ENCODE results near the gene CYP19A1. TPM values are rescaled to one million over a fixed set of nuclear protein-coding genes. Genes with fewer than 3 reads are reported as not detected.

The CYP19A1 gene
- total RNA-seq, 1 donor from 2014 or later: not detected

GRCh38 chr15:51328926-51329325 lies 9.5 kb downstream of the CYP19A1 start:
- H4K20me1 ChIP-seq (ENCODE audit: low read depth): no peaks in the 10 kb centered on the region
- no peak overlapping the region for H3K4me3 Mint-ChIP-seq
- TF ChIP-seq EZH2 (IDR thresholded peaks at IDR 0.05): no peak
- TF ChIP-seq, protein P1, sequence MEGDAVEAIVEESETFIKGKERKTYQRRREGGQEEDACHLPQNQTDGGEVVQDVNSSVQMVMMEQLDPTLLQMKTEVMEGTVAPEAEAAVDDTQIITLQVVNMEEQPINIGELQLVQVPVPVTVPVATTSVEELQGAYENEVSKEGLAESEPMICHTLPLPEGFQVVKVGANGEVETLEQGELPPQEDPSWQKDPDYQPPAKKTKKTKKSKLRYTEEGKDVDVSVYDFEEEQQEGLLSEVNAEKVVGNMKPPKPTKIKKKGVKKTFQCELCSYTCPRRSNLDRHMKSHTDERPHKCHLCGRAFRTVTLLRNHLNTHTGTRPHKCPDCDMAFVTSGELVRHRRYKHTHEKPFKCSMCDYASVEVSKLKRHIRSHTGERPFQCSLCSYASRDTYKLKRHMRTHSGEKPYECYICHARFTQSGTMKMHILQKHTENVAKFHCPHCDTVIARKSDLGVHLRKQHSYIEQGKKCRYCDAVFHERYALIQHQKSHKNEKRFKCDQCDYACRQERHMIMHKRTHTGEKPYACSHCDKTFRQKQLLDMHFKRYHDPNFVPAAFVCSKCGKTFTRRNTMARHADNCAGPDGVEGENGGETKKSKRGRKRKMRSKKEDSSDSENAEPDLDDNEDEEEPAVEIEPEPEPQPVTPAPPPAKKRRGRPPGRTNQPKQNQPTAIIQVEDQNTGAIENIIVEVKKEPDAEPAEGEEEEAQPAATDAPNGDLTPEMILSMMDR (IDR thresholded peaks at IDR 0.05): no peak
- no peak for TF ChIP-seq EZH2phosphoT487 (IDR thresholded peaks at IDR 0.05)
- H3K27me3 Mint-ChIP-seq (ENCODE audit: insufficient read depth, low read depth): no peaks in the 10 kb centered on the region
- no peaks in the 10 kb centered on the region for H3K4me1 Mint-ChIP-seq
- no peaks in the 10 kb centered on the region for H3K4me1 ChIP-seq
- no peaks in the 10 kb centered on the region for H3K27me3 ChIP-seq
- H3K9me3 ChIP-seq (ENCODE audit: low read depth): no peaks in the 10 kb centered on the region
- no peak overlapping the region for H3K4me3 ChIP-seq
- no peaks in the 10 kb centered on the region for H3F3A ChIP-seq (ENCODE audit: low read depth)
- no peak overlapping the region for H2AFZ ChIP-seq (replicated peaks)
- DNase-seq (ENCODE audit: low spot score): no peak
- no peaks in the 10 kb centered on the region for H3K36me3 ChIP-seq
- H3K36me3 Mint-ChIP-seq: no peaks in the 10 kb centered on the region
- H3K27ac ChIP-seq: no peak overlapping the region
- no peak overlapping the region for H3K4me2 ChIP-seq
- H3K79me2 ChIP-seq (ENCODE audit: low read depth): no peaks in the 10 kb centered on the region
- H3K9ac ChIP-seq: no peak overlapping the region
- no peak overlapping the region for H3K27ac Mint-ChIP-seq
- no peaks in the 10 kb centered on the region for H3K9me3 Mint-ChIP-seq

GRCh38 chr15:51327081-51327480 lies 11.3 kb downstream of the CYP19A1 start:
- Histone ChIP-seq H2AFZ (replicated peaks) (no peak overlapping the region), H3K79me2 (ENCODE audit: low read depth) (no peaks in the 10 kb centered on the region), H3K4me2 (no peak overlapping the region), H3K27me3 (no peaks in the 10 kb centered on the region), H3K4me1 (peaks cover 5% of the 10 kb centered on the region), H3K36me3 (no peaks in the 10 kb centered on the region), H3K9ac (no peak overlapping the region), H3K9me3 (ENCODE audit: low read depth) (no peaks in the 10 kb centered on the region), H3F3A (ENCODE audit: low read depth) (no peaks in the 10 kb centered on the region), H4K20me1 (ENCODE audit: low read depth) (no peaks in the 10 kb centered on the region), H3K27ac (no peak overlapping the region), H3K4me3 (no peak overlapping the region)
- TF ChIP-seq EZH2phosphoT487 (IDR thresholded peaks at IDR 0.05) (no peak), EZH2 (IDR thresholded peaks at IDR 0.05) (no peak)
- DNase-seq (ENCODE audit: low spot score): no peak
- Mint-ChIP-seq H3K4me1 (no peaks in the 10 kb centered on the region), H3K36me3 (no peaks in the 10 kb centered on the region), H3K9me3 (no peaks in the 10 kb centered on the region), H3K27ac (no peak overlapping the region), H3K27me3 (ENCODE audit: insufficient read depth, low read depth) (no peaks in the 10 kb centered on the region), H3K4me3 (no peak overlapping the region)

DNA sequence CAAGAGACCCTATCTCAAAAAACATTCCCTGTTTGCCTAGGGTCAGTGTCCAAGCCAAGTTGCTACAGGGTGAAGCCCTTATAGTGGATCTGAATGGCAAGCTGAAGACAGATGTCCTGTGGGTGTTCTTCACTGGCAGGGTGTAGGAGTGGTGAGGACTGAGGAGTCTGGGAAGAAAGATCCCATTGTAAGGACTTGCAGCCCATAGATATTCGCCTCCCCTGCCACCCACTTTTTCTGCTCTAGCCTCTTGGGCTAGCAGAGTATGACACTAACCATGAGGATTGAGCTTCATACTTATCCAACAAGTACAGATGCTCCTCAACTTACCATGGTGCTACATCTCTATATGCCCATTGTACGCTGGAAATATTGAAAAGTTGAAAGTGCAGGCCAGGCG lies 13.2 kb downstream of the CYP19A1 start:
- H3K27me3 ChIP-seq: no peaks in the 10 kb centered on the region
- H3F3A ChIP-seq (ENCODE audit: low read depth): no peaks in the 10 kb centered on the region
- H3K4me1 Mint-ChIP-seq: no peaks in the 10 kb centered on the region
- no peak overlapping the region for H2AFZ ChIP-seq (replicated peaks)
- no peaks in the 10 kb centered on the region for H3K36me3 ChIP-seq
- no peaks in the 10 kb centered on the region for H3K9me3 Mint-ChIP-seq
- no peaks in the 10 kb centered on the region for H4K20me1 ChIP-seq (ENCODE audit: low read depth)
- H3K9ac ChIP-seq: no peak overlapping the region
- H3K36me3 Mint-ChIP-seq: no peaks in the 10 kb centered on the region
- H3K4me3 Mint-ChIP-seq: no peak overlapping the region
- H3K4me3 ChIP-seq: no peak overlapping the region
- DNase-seq (ENCODE audit: low spot score): no peak
- TF ChIP-seq, protein P1 (IDR thresholded peaks at IDR 0.05): no peak
- TF ChIP-seq EZH2 (IDR thresholded peaks at IDR 0.05): no peak
- TF ChIP-seq EZH2phosphoT487 (IDR thresholded peaks at IDR 0.05): no peak
- H3K27ac Mint-ChIP-seq: no peak overlapping the region
- H3K9me3 ChIP-seq (ENCODE audit: low read depth): no peaks in the 10 kb centered on the region
- H3K27me3 Mint-ChIP-seq (ENCODE audit: insufficient read depth, low read depth): no peaks in the 10 kb centered on the region
- H3K79me2 ChIP-seq (ENCODE audit: low read depth): no peaks in the 10 kb centered on the region
- no peak overlapping the region for H3K27ac ChIP-seq
- H3K4me2 ChIP-seq: no peak overlapping the region
- H3K4me1 ChIP-seq: peaks cover 5% of the 10 kb centered on the region

DNA sequence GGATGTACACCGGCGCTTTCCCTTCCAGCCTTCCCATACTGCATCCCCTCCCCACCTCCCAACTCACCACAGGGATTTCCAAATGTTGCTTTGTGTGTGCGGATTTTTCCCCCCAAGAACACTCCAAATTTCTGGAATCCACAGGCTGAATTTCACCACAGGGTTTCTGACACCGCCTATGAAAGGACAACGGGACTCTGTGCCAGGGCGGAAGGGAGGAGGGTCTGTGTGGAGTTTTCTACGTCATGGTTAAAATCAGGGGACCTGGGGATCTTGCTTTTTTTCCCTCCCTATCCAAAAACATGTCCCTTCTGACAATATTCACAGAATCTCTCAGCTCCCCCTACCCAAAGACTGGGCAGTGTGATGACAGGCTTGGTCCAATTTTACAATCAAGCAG lies 14.6 kb downstream of the CYP19A1 start:
- no peaks in the 10 kb centered on the region for H3K4me1 Mint-ChIP-seq
- no peak for DNase-seq (ENCODE audit: low spot score)
- peaks cover 5% of the 10 kb centered on the region for H3K4me1 ChIP-seq
- no peaks in the 10 kb centered on the region for H3K9me3 ChIP-seq (ENCODE audit: low read depth)
- H3K79me2 ChIP-seq (ENCODE audit: low read depth): no peaks in the 10 kb centered on the region
- no peaks in the 10 kb centered on the region for H3K9me3 Mint-ChIP-seq
- no peak overlapping the region for H3K4me3 ChIP-seq
- no peak overlapping the region for H2AFZ ChIP-seq (replicated peaks)
- H3K4me3 Mint-ChIP-seq: no peak overlapping the region
- H3K27me3 ChIP-seq: no peaks in the 10 kb centered on the region
- no peak overlapping the region for H3K27ac ChIP-seq
- no peaks in the 10 kb centered on the region for H3K36me3 Mint-ChIP-seq
- peaks cover 2% of the 10 kb centered on the region for H3K27me3 Mint-ChIP-seq (ENCODE audit: insufficient read depth, low read depth)
- H3F3A ChIP-seq (ENCODE audit: low read depth): no peaks in the 10 kb centered on the region
- TF ChIP-seq EZH2 (IDR thresholded peaks at IDR 0.05) (no peak), EZH2phosphoT487 (IDR thresholded peaks at IDR 0.05) (no peak)
- TF ChIP-seq, protein P1 (IDR thresholded peaks at IDR 0.05): no peak
- no peak overlapping the region for H3K9ac ChIP-seq
- H3K4me2 ChIP-seq: no peak overlapping the region
- no peak overlapping the region for H3K27ac Mint-ChIP-seq
- no peaks in the 10 kb centered on the region for H4K20me1 ChIP-seq (ENCODE audit: low read depth)
- no peaks in the 10 kb centered on the region for H3K36me3 ChIP-seq
